K562 (cell line): ENCODE results near the gene FAM193A. TPM values are rescaled to one million over a fixed set of nuclear protein-coding genes. Genes with fewer than 3 reads are reported as not detected.

ENCODE experiments used
- ADNP ChIP-seq: fragments of 200-800 bp; sonication (Bioruptor generic); IDR thresholded peaks from 2 replicates; pipeline ENCODE4 v1.6.1; 2016; ENCODE audit warnings: missing genetic modification characterization, missing compliant biosample characterization
- ARNT ChIP-seq, 2 experiments: fragments of 450-650 bp; IDR thresholded peaks; 2 replicates each; pipeline ENCODE4 v1.6.1; 2016; ENCODE audit warnings: mild to moderate bottlenecking in 1 of 2
- ATF1 ChIP-seq, 2 experiments: fragments of 450-650 bp in 1 of 2; IDR thresholded peaks; 2 replicates each; pipeline ENCODE4 v1.6.1; 2016; ENCODE audit warnings: missing compliant biosample characterization in 1 of 2, missing genetic modification characterization in 1 of 2
- CEBPB ChIP-seq: fragments of 450-650 bp; IDR thresholded peaks from 2 replicates; pipeline ENCODE4 v1.6.1; 2016; ENCODE audit warnings: missing genetic modification characterization, missing compliant biosample characterization
- CREM ChIP-seq: IDR thresholded peaks from 2 replicates; pipeline ENCODE4 v1.6.1; 2014; ENCODE audit warnings: antibody characterized with exemption, low read depth
- CXXC5 ChIP-seq: fragments of 250-450 bp; sonication (Bioruptor Pico); IDR thresholded peaks from 2 replicates; pipeline ENCODE4 v1.8.0; 2022; ENCODE audit warnings: inconsistent platforms, mild to moderate bottlenecking, moderate library complexity
- DDX20 ChIP-seq: fragments of 450-650 bp; IDR thresholded peaks from 2 replicates; pipeline ENCODE4 v1.6.1; 2016; ENCODE audit warnings: missing genetic modification characterization, low read depth, mild to moderate bottlenecking, missing compliant biosample characterization, moderate library complexity
- FOXK1 ChIP-seq: sonication (generic); formaldehyde crosslinking; IDR thresholded peaks from 2 replicates; pipeline ENCODE4 v1.8.0; 2022; ENCODE audit warnings: missing genetic modification reagents, mild to moderate bottlenecking, borderline replicate concordance
- HDAC8 ChIP-seq: fragments of 450-650 bp; IDR thresholded peaks from 2 replicates; pipeline ENCODE4 v1.6.1; 2016; ENCODE audit warnings: mild to moderate bottlenecking, missing genetic modification characterization, moderate library complexity, missing compliant biosample characterization
- HMGN3 ChIP-seq: IDR thresholded peaks from 2 replicates; pipeline ENCODE4 v1.6.1; 2011; ENCODE audit warnings: borderline replicate concordance, low read depth, mild to moderate bottlenecking, mixed read lengths, low read length; ENCODE audit not compliant: insufficient read length; ENCODE audit errors: extremely low read depth
- JUNB ChIP-seq: fragments of 450-650 bp; formaldehyde crosslinking; conservative IDR thresholded peaks from 2 replicates; pipeline ENCODE4 v1.4.0; 2020; ENCODE audit warnings: mild to moderate bottlenecking
- KLF10 ChIP-seq: fragments of 250-450 bp; sonication (Bioruptor Pico); IDR thresholded peaks from 2 replicates; pipeline ENCODE4 v1.6.1; 2021; ENCODE audit warnings: matching md5 sums
- MCM3 ChIP-seq: fragments of 450-650 bp; IDR thresholded peaks from 2 replicates; pipeline ENCODE4 v1.6.1; 2016
- MTA1 ChIP-seq: fragments of 450-650 bp; IDR thresholded peaks from 2 replicates; pipeline ENCODE4 v1.6.1; 2017; ENCODE audit warnings: borderline replicate concordance
- NCOR1 ChIP-seq: fragments of 450-650 bp; IDR thresholded peaks from 2 replicates; pipeline ENCODE4 v1.6.1; 2016; ENCODE audit warnings: mild to moderate bottlenecking, moderate library complexity
- NUFIP1 ChIP-seq: fragments of 450-650 bp; IDR thresholded peaks from 2 replicates; pipeline ENCODE4 v1.6.1; 2018; ENCODE audit not compliant: partially characterized antibody
- PRMT5 ChIP-seq: sonication (generic); formaldehyde crosslinking; IDR thresholded peaks from 2 replicates; pipeline ENCODE4 v1.5.0; 2020; ENCODE audit warnings: missing genetic modification reagents
- SRSF3 ChIP-seq: fragments of 200-400 bp; formaldehyde crosslinking; IDR thresholded peaks from 2 replicates; pipeline ENCODE4 v1.6.1; 2016; ENCODE audit warnings: mild to moderate bottlenecking, low read length, moderate library complexity; ENCODE audit not compliant: insufficient read depth
- U2AF2 ChIP-seq: fragments of 200-400 bp; formaldehyde crosslinking; optimal IDR thresholded peaks from 2 replicates; pipeline ENCODE3; 2017; ENCODE audit warnings: low read depth, mild to moderate bottlenecking, low read length
- ZC3H4 ChIP-seq: sonication (generic); formaldehyde crosslinking; IDR thresholded peaks from 2 replicates; pipeline ENCODE4 v1.9.0; 2021; ENCODE audit warnings: missing genetic modification reagents, borderline replicate concordance
- ZKSCAN3 ChIP-seq: fragments of 250-450 bp; sonication (Bioruptor Pico); IDR thresholded peaks from 2 replicates; pipeline ENCODE4 v1.4.0; 2020
- ZNF133 ChIP-seq: fragments of 250-450 bp; sonication (Bioruptor Pico); IDR thresholded peaks from 2 replicates; pipeline ENCODE4 v1.4.0; 2020; ENCODE audit warnings: mild to moderate bottlenecking
- polyA plus RNA-seq, 8 experiments: library from polyadenylated mRNA; depleted of rRNA in 4 of 8; stranded (reverse) in 5 of 8; unstranded in 3 of 8; fragments of >200 nt; fragmentation: Nextera tagmentation in 2 of 8; fragmentation: Illumina TruSeq in 1 of 8; extraction: Ambion mirVana in 2 of 8; extraction: Trizol in 1 of 8; gene quantifications; 2 replicates each; pipeline versions ENCODE4 v1.2.1 to v1.2.3, GENCODE V29; 2011 to 2014; ENCODE audit warnings: inconsistent platforms in 1 of 8, missing spikeins in 1 of 8
- total RNA-seq, 7 experiments: library from RNA; depleted of rRNA in 6 of 7; stranded (reverse); fragments of >200 nt in 6 of 7; fragmentation: Illumina TruSeq in 2 of 7; extraction: Trizol in 2 of 7; gene quantifications; 2 replicates each; pipeline versions ENCODE4 v1.2.1 to v1.2.3, GENCODE V29; 2011 to 2021; ENCODE audit warnings: low replicate concordance in 1 of 7
- TF ChIP-seq, protein P1 (sequence below), 2 experiments: IDR thresholded peaks; 2 replicates each; pipeline ENCODE4 v1.6.1; 2011; ENCODE audit warnings: borderline replicate concordance in 1 of 2, control low read depth in 1 of 2, low read depth in 1 of 2, low read length in 1 of 2, mild to moderate bottlenecking in 1 of 2, mixed read lengths in 1 of 2, moderate library complexity in 1 of 2; ENCODE audit not compliant: insufficient read depth in 1 of 2, insufficient read length in 1 of 2, poor library complexity in 1 of 2, severe bottlenecking in 1 of 2; ENCODE audit errors: extremely low read depth in 1 of 2
- TF ChIP-seq, protein P2 (sequence below): sonication (generic); formaldehyde crosslinking; IDR thresholded peaks from 2 replicates; pipeline ENCODE4 v1.4.0; 2020; ENCODE audit warnings: mild to moderate bottlenecking, missing genetic modification reagents
- TF ChIP-seq, protein P3 (sequence below), 2 experiments: fragments of 450-650 bp in 1 of 2; IDR thresholded peaks; 2 replicates each; pipeline ENCODE4 v1.6.1; 2011 to 2017; ENCODE audit warnings: low read depth in 2 of 2, antibody characterized with exemption in 1 of 2, borderline replicate concordance in 1 of 2, low read length in 1 of 2, mild to moderate bottlenecking in 1 of 2, mixed read lengths in 1 of 2; ENCODE audit not compliant: control insufficient read depth in 1 of 2

The FAM193A gene
- total and polyA plus RNA-seq, 9 of the 15 experiments (the other 6 are each of a cell fraction or from before 2014, with no cell fraction given): 0.46 to 24.6 (median 9.6) TPM

DNA sequence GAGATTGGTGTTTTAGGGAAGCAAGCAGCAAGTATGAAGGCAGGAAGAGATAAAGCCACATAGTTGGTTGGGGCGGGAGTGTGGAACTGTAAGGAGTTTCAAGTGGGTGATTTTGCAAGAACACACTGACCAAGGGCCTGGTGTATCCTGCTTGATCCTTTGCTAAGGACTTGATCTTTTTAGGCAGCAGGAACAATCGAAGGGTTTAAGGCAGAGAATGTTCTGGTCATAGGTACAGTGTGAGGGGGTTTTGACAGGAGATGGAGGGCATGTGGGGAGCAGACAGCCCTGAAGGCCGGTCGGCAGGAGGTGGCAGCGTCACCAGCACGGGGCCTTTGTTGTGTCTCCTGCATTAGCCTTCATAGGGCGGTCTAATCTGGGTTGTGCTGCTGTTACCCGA, 54.7 kb downstream of the FAM193A start (continued):
- TF ChIP-seq NUFIP1: no peak
- peak in 1 of 2 experiments; percentile 27; a peak in 1 of 4 replicates for TF ChIP-seq ARNT (IDR thresholded peaks at IDR 0.05)
- TF ChIP-seq HMGN3: no peak
- TF ChIP-seq ADNP (tag): no peak
- TF ChIP-seq CXXC5: no peak
- no peak for TF ChIP-seq ZC3H4
- TF ChIP-seq HDAC8 (tag): no peak
- TF ChIP-seq KLF10 (CRISPR knock-in tag): no peak
- 0 out of 2 replicates have a peak, but pooled peaks have one; percentile 31 for TF ChIP-seq CREM
- TF ChIP-seq MTA1: no peak
- TF ChIP-seq SRSF3: no peak
- TF ChIP-seq, protein P1, sequence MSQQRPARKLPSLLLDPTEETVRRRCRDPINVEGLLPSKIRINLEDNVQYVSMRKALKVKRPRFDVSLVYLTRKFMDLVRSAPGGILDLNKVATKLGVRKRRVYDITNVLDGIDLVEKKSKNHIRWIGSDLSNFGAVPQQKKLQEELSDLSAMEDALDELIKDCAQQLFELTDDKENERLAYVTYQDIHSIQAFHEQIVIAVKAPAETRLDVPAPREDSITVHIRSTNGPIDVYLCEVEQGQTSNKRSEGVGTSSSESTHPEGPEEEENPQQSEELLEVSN (IDR thresholded peaks at IDR 0.05; ENCODE audit: borderline replicate concordance in 1 of 2, extremely low read depth in 1 of 2, insufficient read depth in 1 of 2, insufficient read length in 1 of 2, low read depth in 1 of 2, low read length in 1 of 2, poor library complexity in 1 of 2, severe bottlenecking in 1 of 2): no peak
- TF ChIP-seq NCOR1: peak; percentile 14; the same call in 1 of the 2 replicates
- TF ChIP-seq ZNF133 (CRISPR knock-in tag): no peak
- TF ChIP-seq, protein P2, sequence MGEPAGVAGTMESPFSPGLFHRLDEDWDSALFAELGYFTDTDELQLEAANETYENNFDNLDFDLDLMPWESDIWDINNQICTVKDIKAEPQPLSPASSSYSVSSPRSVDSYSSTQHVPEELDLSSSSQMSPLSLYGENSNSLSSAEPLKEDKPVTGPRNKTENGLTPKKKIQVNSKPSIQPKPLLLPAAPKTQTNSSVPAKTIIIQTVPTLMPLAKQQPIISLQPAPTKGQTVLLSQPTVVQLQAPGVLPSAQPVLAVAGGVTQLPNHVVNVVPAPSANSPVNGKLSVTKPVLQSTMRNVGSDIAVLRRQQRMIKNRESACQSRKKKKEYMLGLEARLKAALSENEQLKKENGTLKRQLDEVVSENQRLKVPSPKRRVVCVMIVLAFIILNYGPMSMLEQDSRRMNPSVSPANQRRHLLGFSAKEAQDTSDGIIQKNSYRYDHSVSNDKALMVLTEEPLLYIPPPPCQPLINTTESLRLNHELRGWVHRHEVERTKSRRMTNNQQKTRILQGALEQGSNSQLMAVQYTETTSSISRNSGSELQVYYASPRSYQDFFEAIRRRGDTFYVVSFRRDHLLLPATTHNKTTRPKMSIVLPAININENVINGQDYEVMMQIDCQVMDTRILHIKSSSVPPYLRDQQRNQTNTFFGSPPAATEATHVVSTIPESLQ (CRISPR knock-in tag): no peak
- peak; percentile 83 for TF ChIP-seq CEBPB (tag)
- TF ChIP-seq ATF1 (CRISPR knock-in tag; IDR thresholded peaks at IDR 0.05): no peak
- no peak for TF ChIP-seq ATF1 (tag; IDR thresholded peaks at IDR 0.05)
- no peak for TF ChIP-seq ZKSCAN3 (CRISPR knock-in tag)
- no peak for TF ChIP-seq JUNB (CRISPR knock-in tag)
- TF ChIP-seq U2AF2: no peak
- TF ChIP-seq PRMT5 (CRISPR knock-in tag): no peak
- TF ChIP-seq MCM3: no peak
- TF ChIP-seq DDX20 (tag): no peak
- TF ChIP-seq FOXK1 (CRISPR knock-in tag): no peak
- TF ChIP-seq, protein P3, sequence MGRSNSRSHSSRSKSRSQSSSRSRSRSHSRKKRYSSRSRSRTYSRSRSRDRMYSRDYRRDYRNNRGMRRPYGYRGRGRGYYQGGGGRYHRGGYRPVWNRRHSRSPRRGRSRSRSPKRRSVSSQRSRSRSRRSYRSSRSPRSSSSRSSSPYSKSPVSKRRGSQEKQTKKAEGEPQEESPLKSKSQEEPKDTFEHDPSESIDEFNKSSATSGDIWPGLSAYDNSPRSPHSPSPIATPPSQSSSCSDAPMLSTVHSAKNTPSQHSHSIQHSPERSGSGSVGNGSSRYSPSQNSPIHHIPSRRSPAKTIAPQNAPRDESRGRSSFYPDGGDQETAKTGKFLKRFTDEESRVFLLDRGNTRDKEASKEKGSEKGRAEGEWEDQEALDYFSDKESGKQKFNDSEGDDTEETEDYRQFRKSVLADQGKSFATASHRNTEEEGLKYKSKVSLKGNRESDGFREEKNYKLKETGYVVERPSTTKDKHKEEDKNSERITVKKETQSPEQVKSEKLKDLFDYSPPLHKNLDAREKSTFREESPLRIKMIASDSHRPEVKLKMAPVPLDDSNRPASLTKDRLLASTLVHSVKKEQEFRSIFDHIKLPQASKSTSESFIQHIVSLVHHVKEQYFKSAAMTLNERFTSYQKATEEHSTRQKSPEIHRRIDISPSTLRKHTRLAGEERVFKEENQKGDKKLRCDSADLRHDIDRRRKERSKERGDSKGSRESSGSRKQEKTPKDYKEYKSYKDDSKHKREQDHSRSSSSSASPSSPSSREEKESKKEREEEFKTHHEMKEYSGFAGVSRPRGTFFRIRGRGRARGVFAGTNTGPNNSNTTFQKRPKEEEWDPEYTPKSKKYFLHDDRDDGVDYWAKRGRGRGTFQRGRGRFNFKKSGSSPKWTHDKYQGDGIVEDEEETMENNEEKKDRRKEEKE (IDR thresholded peaks at IDR 0.05; ENCODE audit: borderline replicate concordance in 1 of 2, control insufficient read depth in 1 of 2, low read depth in 2 of 2, low read length in 1 of 2): no peak
